ENCODE data around the gene COL16A1. TPM values are rescaled to one million over a fixed set of nuclear protein-coding genes. Genes with fewer than 3 reads are reported as not detected.

COL16A1 gene
- total RNA-seq, 1 donor from 2014 or later, result 11.8 TPM

GRCh38 chr1:31654474-31654776 is 49.4 kb downstream of the COL16A1 start:
- DNase-seq, result no peak
- ATAC-seq, result no peak
- no peak for TF ChIP-seq CTCF (IDR thresholded peaks at IDR 0.05)
- Histone ChIP-seq H3K9me3 (no peaks in the 10 kb centered on the region), H3K4me1 (no peaks in the 10 kb centered on the region), H3K27me3 (ENCODE audit: low read depth) (no peaks in the 10 kb centered on the region), H3K27ac (no peak overlapping the region), H3K36me3 (peaks cover 3% of the 10 kb centered on the region), H3K4me3 (no peak overlapping the region)
- intact Hi-C loops (cut with DNase I), result no loop called here

- Histone ChIP-seq H3K27me3 (ENCODE audit: low read depth) (no peaks in the 10 kb centered on the region), H3K9me3 (no peaks in the 10 kb centered on the region), H3K4me1 (no peaks in the 10 kb centered on the region), H3K4me3 (no peak overlapping the region), H3K36me3 (peaks cover 3% of the 10 kb centered on the region), H3K27ac (no peak overlapping the region)
- no peak for TF ChIP-seq CTCF (IDR thresholded peaks at IDR 0.05)
- no peak for DNase-seq
- intact Hi-C loops (cut with DNase I), result no loop called here
- no peak for ATAC-seq
These were observed 49.9 kb downstream of the COL16A1 start for GRCh38 chr1:31653717-31654473.

GRCh38 chr1:31652891-31653499 is 50.8 kb downstream of the COL16A1 start:
- intact Hi-C loops (cut with DNase I), result no loop called here

GRCh38 chr1:31651766-31652165 is 52.1 kb downstream of the COL16A1 start:
- DNase-seq, result no peak
- Histone ChIP-seq H3K27me3 (ENCODE audit: low read depth) (no peaks in the 10 kb centered on the region), H3K4me1 (no peaks in the 10 kb centered on the region), H3K27ac (no peak overlapping the region), H3K4me3 (no peak overlapping the region), H3K9me3 (no peaks in the 10 kb centered on the region), H3K36me3 (no peaks in the 10 kb centered on the region)
- no peak for TF ChIP-seq CTCF (IDR thresholded peaks at IDR 0.05)
- intact Hi-C loops (cut with DNase I), result no loop called here
- no peak for ATAC-seq

More at GRCh38 chr1:31652891-31653499, 50.8 kb downstream of the COL16A1 start:
- H3K27ac ChIP-seq, result no peak overlapping the region
- H3K4me1 ChIP-seq, result no peaks in the 10 kb centered on the region
- DNase-seq (no peak), ATAC-seq (peak; percentile 75 to 86)
- H3K9me3 ChIP-seq, result no peaks in the 10 kb centered on the region
- no peaks in the 10 kb centered on the region for H3K27me3 ChIP-seq (ENCODE audit: low read depth)
- H3K4me3 ChIP-seq, result no peak overlapping the region
- no peak for TF ChIP-seq CTCF (IDR thresholded peaks at IDR 0.05)
- no peaks in the 10 kb centered on the region for H3K36me3 ChIP-seq

GRCh38 chr1:31651089-31651420 is 52.8 kb downstream of the COL16A1 start:
- H3K27me3 ChIP-seq (ENCODE audit: low read depth), result no peaks in the 10 kb centered on the region
- no peak overlapping the region for H3K4me3 ChIP-seq
- intact Hi-C loops (cut with DNase I), result no loop called here
- TF ChIP-seq CTCF (IDR thresholded peaks at IDR 0.05), result no peak
- H3K4me1 ChIP-seq, result no peaks in the 10 kb centered on the region
- no peak overlapping the region for H3K27ac ChIP-seq
- no peaks in the 10 kb centered on the region for H3K9me3 ChIP-seq
- ATAC-seq, result no peak
- no peak for DNase-seq
- H3K36me3 ChIP-seq, result no peaks in the 10 kb centered on the region
